Mammary epithelial cell (primary cell): Measurements from ENCODE around the gene MRPL2.

Source experiments
- CTCF ChIP-seq, 2 donors: IDR thresholded peaks in 1 of 2; conservative IDR thresholded peaks in 1 of 2; 2 replicates each; pipeline ENCODE4 v1.5.1; 2011 to 2012; ENCODE audit warnings: inconsistent platforms in 2 of 2, low read length in 2 of 2, mild to moderate bottlenecking in 2 of 2, control low read depth in 1 of 2, low read depth in 1 of 2; ENCODE audit not compliant: insufficient read depth in 1 of 2; ENCODE audit errors: extremely low read depth in 1 of 2
- EZH2 ChIP-seq: IDR thresholded peaks from 2 replicates; pipeline ENCODE4 v1.6.1; 2012; ENCODE audit warnings: low read length, inconsistent platforms, borderline replicate concordance

- TF ChIP-seq CTCF (conservative IDR thresholded peaks at IDR 0.05 in 1 of 2, IDR thresholded peaks at IDR 0.05 in 1 of 2; ENCODE audit: extremely low read depth in 1 of 2, insufficient read depth in 1 of 2, low read depth in 1 of 2, low read length in 2 of 2) (no peak), EZH2 (no peak)
These were observed 1.8 kb upstream of the MRPL2 start for GRCh38 chr6:43060755-43061633.
